H9 (cell line): ENCODE measurements around the gene ERCC6L. TPM values are rescaled to one million over a fixed set of nuclear protein-coding genes. Genes with fewer than 3 reads are reported as not detected.

ENCODE experiments used
- DNase-seq: peaks from one replicate; pipeline ENCODE4 v3.0.0-alpha.2; 2017
- H2AFZ ChIP-seq: one replicate; pipeline ENCODE4 v1.6.1; 2013; ENCODE audit warnings: mild to moderate bottlenecking, low read length, control low read depth, moderate library complexity
- H2AK5ac ChIP-seq: 2 replicates; pipeline ENCODE4 v1.6.1; 2013; ENCODE audit warnings: low read length, control low read depth, mixed read lengths; ENCODE audit not compliant: insufficient read length
- H2BK120ac ChIP-seq: one replicate; pipeline ENCODE4 v1.6.1; 2013; ENCODE audit warnings: low read depth, mild to moderate bottlenecking, low read length, control low read depth, inconsistent platforms; ENCODE audit not compliant: poor library complexity, severe bottlenecking
- H2BK12ac ChIP-seq: 2 replicates; pipeline ENCODE4 v1.6.1; 2013; ENCODE audit warnings: low read length, control low read depth, mixed read lengths, low read depth; ENCODE audit not compliant: insufficient read length
- H2BK15ac ChIP-seq: 2 replicates; pipeline ENCODE4 v1.6.1; 2013; ENCODE audit warnings: low read depth, low read length, control low read depth
- H2BK20ac ChIP-seq: one replicate; pipeline ENCODE4 v1.6.1; 2013; ENCODE audit warnings: low read depth, mild to moderate bottlenecking, low read length, control low read depth, inconsistent platforms; ENCODE audit not compliant: poor library complexity, severe bottlenecking
- H2BK5ac ChIP-seq: 2 replicates; pipeline ENCODE4 v1.6.1; 2013; ENCODE audit warnings: low read length, control low read depth, mixed read lengths; ENCODE audit not compliant: insufficient read length
- H3K14ac ChIP-seq: 2 replicates; pipeline ENCODE4 v1.6.1; 2013; ENCODE audit warnings: low read length, control low read depth; ENCODE audit not compliant: insufficient read depth
- H3K18ac ChIP-seq: 2 replicates; pipeline ENCODE4 v1.6.1; 2013; ENCODE audit warnings: low read depth, mild to moderate bottlenecking, mixed read lengths, low read length, control low read depth; ENCODE audit not compliant: insufficient read length
- H3K23ac ChIP-seq: 2 replicates; pipeline ENCODE4 v1.6.1; 2013; ENCODE audit warnings: low read length, control low read depth, mixed read lengths, low read depth; ENCODE audit not compliant: insufficient read length
- H3K23me2 ChIP-seq: 2 replicates; pipeline ENCODE4 v1.6.1; 2013; ENCODE audit warnings: low read depth, mild to moderate bottlenecking, mixed read lengths, low read length, control low read depth; ENCODE audit not compliant: insufficient read length, poor library complexity, severe bottlenecking
- H3K27ac ChIP-seq: 2 replicates; pipeline ENCODE4 v1.5.1; 2013; ENCODE audit warnings: low read length, control low read depth, mixed read lengths, low read depth; ENCODE audit not compliant: insufficient read length
- H3K27me3 ChIP-seq: 2 replicates; pipeline ENCODE4 v1.6.1; 2013; ENCODE audit warnings: low read length, control low read depth, inconsistent platforms; ENCODE audit not compliant: insufficient read depth
- H3K4ac ChIP-seq: 2 replicates; pipeline ENCODE4 v1.6.1; 2013; ENCODE audit warnings: low read depth, mild to moderate bottlenecking, control low read depth, inconsistent platforms, low read length, moderate library complexity
- H3K4me1 ChIP-seq: 2 replicates; pipeline ENCODE4 v1.6.1; 2013; ENCODE audit warnings: low read length, control low read depth, inconsistent platforms; ENCODE audit not compliant: insufficient read depth
- H3K4me2 ChIP-seq: 2 replicates; pipeline ENCODE4 v1.6.1; 2013; ENCODE audit warnings: low read length, control low read depth, mixed read lengths; ENCODE audit not compliant: insufficient read length, insufficient read depth
- H3K56ac ChIP-seq: 2 replicates; pipeline ENCODE4 v1.6.1; 2013; ENCODE audit warnings: low read depth, mild to moderate bottlenecking, mixed read lengths, low read length, control low read depth; ENCODE audit not compliant: insufficient read length
- H3K79me1 ChIP-seq: 2 replicates; pipeline ENCODE4 v1.6.1; 2013; ENCODE audit warnings: low read depth, mild to moderate bottlenecking, moderate library complexity, low read length, control low read depth, inconsistent platforms; ENCODE audit not compliant: insufficient read depth, poor library complexity, severe bottlenecking
- H3K79me2 ChIP-seq: 2 replicates; pipeline ENCODE4 v1.6.1; 2013; ENCODE audit warnings: low read length, control low read depth, inconsistent platforms; ENCODE audit not compliant: insufficient read depth
- H3K9ac ChIP-seq: 2 replicates; pipeline ENCODE4 v1.6.1; 2013; ENCODE audit warnings: low read length, control low read depth, mixed read lengths; ENCODE audit not compliant: insufficient read length; ENCODE audit errors: extremely low read depth
- H3K9me3 ChIP-seq: one replicate; pipeline ENCODE4 v1.6.1; 2013; ENCODE audit warnings: low read depth, low read length, inconsistent platforms; ENCODE audit not compliant: control insufficient read depth
- H3T11ph ChIP-seq: one replicate; pipeline ENCODE4 v1.6.1; 2013; ENCODE audit warnings: mild to moderate bottlenecking, low read length, control low read depth, inconsistent platforms
- H4K20me1 ChIP-seq: one replicate; pipeline ENCODE4 v1.6.1; 2013; ENCODE audit not compliant: control insufficient read depth, insufficient read length, insufficient read depth
- H4K5ac ChIP-seq: 2 replicates; pipeline ENCODE4 v1.6.1; 2013; ENCODE audit warnings: low read depth, mild to moderate bottlenecking, mixed read lengths, low read length, control low read depth; ENCODE audit not compliant: insufficient read length
- H4K8ac ChIP-seq: replicated peaks from 2 replicates; pipeline ENCODE4 v1.6.1; 2013; ENCODE audit warnings: low read length, control low read depth, mixed read lengths, low read depth; ENCODE audit not compliant: insufficient read length
- H4K91ac ChIP-seq: 2 replicates; pipeline ENCODE4 v1.6.1; 2013; ENCODE audit warnings: low read depth, mild to moderate bottlenecking, moderate library complexity, mixed read lengths, low read length, control low read depth; ENCODE audit not compliant: insufficient read length
- H3K27ac Mint-ChIP-seq, 3 experiments: 2 replicates in 2 of 3; 3 replicates in 1 of 3; pipeline ENCODE4 v1.8.0; 2020 to 2021; ENCODE audit warnings: mixed read lengths in 3 of 3, mild to moderate bottlenecking in 1 of 3, moderate library complexity in 1 of 3
- H3K27me3 Mint-ChIP-seq: 2 replicates; pipeline ENCODE4 v1.8.0; 2021; ENCODE audit warnings: low read depth, mild to moderate bottlenecking, moderate library complexity, mixed read lengths
- H3K36me3 Mint-ChIP-seq, 3 experiments: 2 replicates in 2 of 3; 3 replicates in 1 of 3; pipeline ENCODE4 v1.8.0; 2020 to 2021; ENCODE audit warnings: low read depth in 3 of 3, mixed read lengths in 3 of 3; ENCODE audit not compliant: insufficient read depth in 1 of 3
- H3K4me1 Mint-ChIP-seq, 2 experiments: 2 replicates each; pipeline ENCODE4 v1.8.0; 2020; ENCODE audit warnings: mixed read lengths in 2 of 2
- H3K4me3 Mint-ChIP-seq, 2 experiments: 2 replicates in 1 of 2; 3 replicates in 1 of 2; pipeline ENCODE4 v1.8.0; 2020 to 2021; ENCODE audit warnings: mild to moderate bottlenecking in 2 of 2, mixed read lengths in 2 of 2, moderate library complexity in 1 of 2
- H3K9me3 Mint-ChIP-seq, 2 experiments: 2 replicates in 1 of 2; 3 replicates in 1 of 2; pipeline ENCODE4 v1.8.0; 2020; ENCODE audit warnings: mild to moderate bottlenecking in 2 of 2, mixed read lengths in 2 of 2, moderate library complexity in 1 of 2
- CTCF ChIP-seq: fragments of 200-600 bp; sonication (generic); conservative IDR thresholded peaks from 3 replicates; pipeline ENCODE4 v1.8.0; 2021; ENCODE audit warnings: antibody characterized with exemption, mild to moderate bottlenecking
- WGBS: extraction: QIAGEN DNeasy Blood & Tissue Kit; methylation state at CpG from one replicate; pipeline ENCODE4 v1.1.7; 2013; ENCODE audit warnings: missing lambda C conversion rate, low lambda C conversion rate, mixed read lengths; ENCODE audit not compliant: insufficient read length; ENCODE audit errors: extremely low coverage; 5-methylcytosine and 5-hydroxymethylcytosine counted together
- total RNA-seq: library from RNA; stranded (reverse); gene quantifications from 2 replicates; pipeline ENCODE4 v1.2.1, GENCODE V29; 2021

ERCC6L gene
- total RNA-seq, 1 experiment from 2014 or later = 18.1 TPM

- Histone ChIP-seq H3K4me1 (no peaks in the 10 kb centered on the region), H4K8ac (no peak overlapping the region), H2AK5ac (no peak overlapping the region), H3K9ac (peak overlapping the region; percentile 82), H3K23me2 (peaks cover 3% of the 10 kb centered on the region), H3K27me3 (no peaks in the 10 kb centered on the region), H4K5ac (no peak overlapping the region), H2AFZ (no peak overlapping the region), H2BK120ac (no peak overlapping the region), H3K79me2 (peaks cover 4% of the 10 kb centered on the region; the same call in 1 of the 2 replicates), H4K20me1 (no peaks in the 10 kb centered on the region), H2BK5ac (no peak overlapping the region), H3K23ac (no peak overlapping the region), H3K14ac (no peak overlapping the region), H3K4me2 (peak overlapping the region; percentile 44), H3K56ac (no peak overlapping the region), H4K91ac (no peak overlapping the region), H2BK12ac (no peak overlapping the region), H2BK15ac (no peak overlapping the region), H3K9me3 (peaks cover 6% of the 10 kb centered on the region), H3T11ph (no peak overlapping the region), H3K4ac (no peak overlapping the region), H3K27ac (no peak overlapping the region), H3K79me1 (no peaks in the 10 kb centered on the region), H2BK20ac (no peak overlapping the region), H3K18ac (no peak overlapping the region)
- no peak for DNase-seq
- H3K36me3 Mint-ChIP-seq = peaks cover 26 to 39% (median 31%) of the 10 kb centered on the region in 3 experiments
- WGBS = no CpG with 5 or more reads among the region's 6 CpGs
- peaks cover 64 to 75% of the 10 kb centered on the region in 2 experiments for H3K9me3 Mint-ChIP-seq
- peaks cover 0 to 6% of the 10 kb centered on the region in 2 experiments; a peak in 2 of 4 replicates for H3K4me1 Mint-ChIP-seq
- no peak for TF ChIP-seq CTCF
- H3K27ac Mint-ChIP-seq = peak overlapping the region in 1 of 3 experiments; percentile 61; a peak in 2 of 7 replicates
- no peaks in the 10 kb centered on the region for H3K27me3 Mint-ChIP-seq
- H3K4me3 Mint-ChIP-seq = peak overlapping the region; percentile 83 to 89
Measured at GRCh38 chrX:72238183-72238582, 644 bp downstream of the ERCC6L start.
